ENCODE results near the gene RND1.
"Not testable (repeated sequence)": the region's sequence is repeated elsewhere in the genome, so short reads cannot be mapped to it uniquely, and the experiment has no call there.

Gene RND1

DNA sequence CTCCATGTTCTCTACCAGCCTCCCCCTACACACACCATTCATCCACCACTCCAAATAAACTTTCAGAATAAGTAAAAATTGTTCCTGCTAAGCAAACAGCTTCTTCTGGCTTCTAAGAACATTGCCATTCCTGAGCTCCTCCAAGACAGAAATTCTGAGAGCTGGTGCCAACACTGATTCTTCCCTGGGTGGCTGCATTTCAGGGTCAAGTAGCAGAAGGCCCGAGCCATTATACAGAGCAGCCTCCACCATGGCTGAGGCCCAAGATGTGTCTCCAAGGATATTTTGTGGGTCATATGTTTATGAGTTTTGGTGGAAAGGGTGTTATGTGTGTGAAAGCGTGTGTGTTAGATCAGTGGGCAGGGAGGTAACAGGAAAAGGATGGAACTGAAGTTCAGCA, 3.5 kb upstream of the RND1 start:
- in situ Hi-C loops (cut with HindIII; ENCODE audit: low sequenced_read_pairs): no loop called here

DNA sequence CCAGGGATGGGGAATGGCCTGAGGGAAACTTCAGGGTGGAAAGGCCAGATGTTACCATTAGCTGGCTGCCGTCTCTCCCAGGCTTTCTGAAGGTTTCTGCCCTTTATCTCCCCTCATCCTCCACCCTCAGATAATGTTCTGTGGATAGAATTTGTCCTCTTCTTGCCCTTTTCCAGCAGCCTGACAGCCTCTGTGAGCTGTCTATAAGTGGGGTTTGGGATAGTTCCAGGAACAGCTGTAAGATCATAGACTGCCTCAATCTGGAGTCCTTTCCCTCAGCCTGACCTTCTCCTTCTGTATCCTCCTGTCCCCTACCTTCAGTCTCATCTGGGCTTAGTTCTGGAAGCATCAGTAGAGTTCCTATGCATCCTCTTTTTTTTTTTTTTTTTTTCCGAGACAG, 2.8 kb upstream of the RND1 start:
- in situ Hi-C loops (cut with HindIII; ENCODE audit: low sequenced_read_pairs): no loop called here

DNA sequence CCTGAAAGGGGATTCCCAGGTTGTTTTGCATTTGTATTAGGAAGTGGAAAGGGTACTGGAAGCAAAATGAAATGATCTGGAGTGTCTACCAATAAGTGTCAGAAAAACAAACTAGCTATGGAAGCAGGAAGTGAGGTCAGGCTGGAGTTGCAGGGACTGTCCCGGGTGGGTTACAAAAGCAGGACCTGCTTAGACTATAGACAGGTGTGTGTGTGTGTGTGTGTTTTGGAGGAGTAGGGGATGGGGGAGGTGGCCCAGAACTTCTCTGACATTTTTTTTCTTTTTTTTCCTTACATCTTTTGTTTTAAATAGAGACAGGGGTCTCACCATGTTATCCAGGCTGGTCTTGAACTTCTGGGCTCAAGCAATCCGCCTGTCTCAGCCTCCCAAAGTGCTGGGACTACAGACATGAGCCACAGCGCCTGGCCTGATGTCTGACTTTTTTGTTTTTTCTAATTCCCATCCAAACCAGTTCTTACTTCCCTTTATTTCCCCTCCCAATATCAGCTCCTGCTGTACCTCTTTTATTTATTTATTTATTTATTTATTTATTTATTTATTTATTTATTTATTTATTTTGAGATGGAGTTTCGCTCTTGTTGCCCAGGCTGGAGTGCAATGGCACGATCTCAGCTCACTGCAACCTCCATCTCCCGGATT, 512 bp upstream of the RND1 start:
- in situ Hi-C loops (cut with HindIII; ENCODE audit: low sequenced_read_pairs): no loop called here

DNA sequence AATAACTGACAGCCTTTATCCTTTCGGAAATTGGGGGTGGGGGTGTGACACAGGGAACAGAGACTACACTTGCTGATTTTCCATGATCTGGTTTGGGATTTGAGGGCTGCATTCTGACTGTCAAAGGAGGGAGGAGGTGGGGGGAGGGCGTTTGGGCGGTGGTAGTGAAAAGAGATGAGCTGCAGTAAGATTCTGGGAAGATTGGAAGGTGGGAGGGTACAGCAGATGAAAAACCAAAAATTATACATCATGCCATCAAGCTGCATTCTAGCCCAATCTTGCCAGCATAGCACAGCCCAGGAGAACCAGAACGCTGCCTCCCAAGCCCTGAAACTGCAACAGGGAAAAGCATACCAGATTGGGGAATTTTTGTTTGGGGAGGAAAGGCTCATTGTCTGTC, 2.4 kb downstream of the RND1 start:
- in situ Hi-C loops (cut with HindIII; ENCODE audit: low sequenced_read_pairs): no loop called here

DNA sequence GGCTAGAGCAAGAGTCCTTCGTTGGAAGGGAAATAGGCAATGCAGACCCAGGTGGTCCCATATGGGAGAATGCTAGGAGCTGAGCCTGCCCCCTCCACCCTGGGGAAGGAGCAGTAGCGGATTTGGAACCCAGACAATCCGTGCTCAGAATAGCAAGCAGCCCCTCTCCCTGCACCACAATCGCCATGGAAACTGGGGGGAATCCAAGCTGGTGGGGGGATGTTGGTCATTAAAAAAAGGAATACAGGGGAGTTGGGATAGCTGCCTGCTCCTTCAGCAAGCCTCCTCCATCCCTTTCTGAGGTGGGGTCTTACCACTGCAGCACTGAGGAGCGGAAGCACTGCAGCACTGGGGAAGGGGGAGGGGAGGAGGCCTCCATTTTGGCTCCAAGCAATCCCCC, 2.9 kb downstream of the RND1 start:
- in situ Hi-C loops (cut with HindIII; ENCODE audit: low sequenced_read_pairs): no loop called here

DNA sequence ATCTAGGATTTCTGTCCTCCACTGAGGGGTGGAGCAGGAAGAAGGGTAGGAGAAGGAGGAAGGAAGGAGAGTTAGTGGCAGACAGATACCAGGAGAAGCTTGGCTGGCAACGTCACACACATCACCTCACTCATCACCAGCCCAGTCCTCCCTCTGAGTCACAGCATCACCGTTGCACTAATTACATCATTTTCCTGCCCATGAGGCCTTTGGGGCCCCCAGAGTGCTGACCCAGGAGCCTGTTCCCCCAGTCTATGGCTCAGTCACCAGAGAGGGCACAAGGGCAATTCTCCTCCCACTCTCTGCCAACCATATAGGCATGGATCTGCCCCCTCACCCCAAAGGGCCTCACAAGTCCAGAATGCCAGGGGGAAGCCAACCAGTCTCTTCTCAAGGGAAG, 4.6 kb downstream of the RND1 start:
- in situ Hi-C loops (cut with HindIII; ENCODE audit: low sequenced_read_pairs): no loop called here

DNA sequence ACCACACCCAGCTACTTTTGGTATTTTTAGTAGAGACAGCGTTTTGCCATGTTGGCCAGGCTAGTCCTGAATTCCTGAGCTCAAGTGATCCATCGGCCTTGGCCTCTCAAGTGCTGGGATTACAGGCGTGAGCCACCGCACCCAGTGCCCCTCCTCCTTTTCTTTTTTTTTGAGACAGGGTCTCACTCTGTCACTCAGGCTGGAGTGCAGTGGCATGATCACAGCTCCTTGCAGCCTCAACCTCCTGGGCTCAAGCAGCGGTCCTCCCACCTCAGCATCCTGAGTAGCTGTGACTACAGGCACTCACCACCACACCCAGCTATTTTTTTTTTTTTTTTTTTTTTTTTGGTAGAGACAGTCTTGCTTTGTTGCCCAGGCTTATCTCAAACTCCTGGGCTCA, 5.4 kb downstream of the RND1 start:
- in situ Hi-C loops (cut with HindIII; ENCODE audit: low sequenced_read_pairs): not testable (repeated sequence)

DNA sequence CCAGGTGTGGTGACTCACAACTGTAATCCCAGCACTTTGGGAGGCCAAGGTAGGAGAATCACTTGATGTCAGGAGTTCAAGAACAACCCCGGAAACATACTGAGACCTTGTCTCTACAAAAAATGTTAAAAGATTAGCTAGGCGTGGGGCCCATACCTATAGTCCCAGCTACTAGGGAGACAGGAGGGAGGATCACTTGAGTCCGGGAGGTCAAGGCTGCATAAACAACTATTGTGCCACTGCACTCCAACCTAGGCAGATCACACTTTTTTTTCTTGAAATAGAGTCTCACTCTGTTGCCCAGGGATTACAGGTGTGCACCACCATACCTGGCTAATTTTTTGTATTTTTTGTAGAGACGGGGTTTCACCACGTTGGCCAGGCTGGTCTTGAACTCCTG, 6.1 kb downstream of the RND1 start:
- in situ Hi-C loops (cut with HindIII; ENCODE audit: low sequenced_read_pairs): no loop called here

DNA sequence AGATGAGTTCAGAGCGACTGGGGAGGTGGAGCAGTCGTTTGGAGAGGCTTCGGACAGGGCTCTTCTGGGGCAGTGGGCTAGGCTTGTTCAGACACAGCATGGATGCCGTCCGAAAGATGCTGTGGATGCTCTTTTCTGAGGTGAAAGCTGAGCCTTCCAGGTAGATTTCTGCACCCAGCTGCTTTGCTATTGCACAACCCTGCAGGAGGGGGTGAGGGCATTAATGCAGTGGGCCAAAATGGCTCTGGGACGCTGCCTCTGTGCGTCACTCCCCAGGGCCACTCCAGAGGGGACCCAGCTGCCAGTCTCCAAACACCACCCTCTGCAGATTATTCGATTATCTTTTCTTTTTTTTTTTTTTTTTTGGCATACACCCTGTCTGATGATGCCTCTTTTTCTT, 7.6 kb downstream of the RND1 start:
- in situ Hi-C loops (cut with HindIII; ENCODE audit: low sequenced_read_pairs): no loop called here

DNA sequence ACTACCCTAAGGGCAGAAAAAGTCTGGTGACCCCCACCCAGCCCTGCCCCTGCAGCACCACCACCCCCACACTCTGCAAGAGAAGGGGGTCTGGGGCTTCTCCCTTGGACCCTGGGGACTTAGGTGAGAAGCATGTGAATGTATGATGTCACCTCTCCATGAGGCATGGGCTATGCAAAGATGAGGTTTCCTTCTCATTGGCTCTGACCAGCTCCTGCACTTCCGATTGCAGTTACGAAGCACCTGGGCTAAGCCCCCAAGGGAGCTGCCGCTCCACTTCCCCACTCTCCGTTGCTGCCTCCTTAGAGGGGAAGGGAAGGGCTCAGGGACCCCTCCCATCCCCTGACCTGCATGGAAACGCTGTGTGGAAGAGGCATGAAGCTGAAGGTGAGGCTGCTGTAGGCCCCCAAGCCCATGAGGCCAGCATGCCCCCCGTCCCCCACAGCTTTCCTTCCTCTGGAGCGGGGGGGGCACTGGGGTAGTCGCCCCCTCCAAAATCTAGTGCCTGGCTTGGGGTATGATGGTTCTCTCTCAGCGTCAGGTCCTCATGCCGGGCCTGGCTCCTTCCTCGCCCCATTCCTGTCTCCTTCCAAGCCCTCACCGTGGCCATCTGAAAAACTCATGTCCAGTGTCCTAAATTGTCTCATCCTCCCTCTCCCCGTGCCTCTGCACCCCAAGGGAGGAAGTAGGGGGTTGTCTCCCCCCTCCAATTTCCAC, 8.2 kb downstream of the RND1 start:
- in situ Hi-C loops (cut with HindIII; ENCODE audit: low sequenced_read_pairs): no loop called here

DNA sequence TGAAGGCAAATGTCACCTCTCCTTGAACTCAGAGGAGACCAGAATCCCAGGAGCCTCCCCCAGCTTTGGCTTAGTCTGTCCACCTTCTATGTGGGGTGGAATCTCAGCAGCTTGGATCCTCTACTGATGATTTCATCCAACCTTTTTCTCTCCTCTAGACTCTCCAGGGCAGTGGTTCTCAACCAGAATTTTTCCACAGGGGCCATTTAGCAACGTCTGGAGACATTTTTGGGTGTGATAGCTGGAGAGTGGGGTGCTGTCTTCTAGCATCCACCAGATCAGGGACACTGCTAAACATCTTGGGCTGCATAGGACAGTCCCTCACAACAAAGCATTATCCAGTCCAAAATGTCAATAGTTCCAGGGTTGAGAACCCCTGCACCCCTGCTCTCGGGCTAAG, 9.3 kb downstream of the RND1 start:
- in situ Hi-C loops (cut with HindIII; ENCODE audit: low sequenced_read_pairs): no loop called here

DNA sequence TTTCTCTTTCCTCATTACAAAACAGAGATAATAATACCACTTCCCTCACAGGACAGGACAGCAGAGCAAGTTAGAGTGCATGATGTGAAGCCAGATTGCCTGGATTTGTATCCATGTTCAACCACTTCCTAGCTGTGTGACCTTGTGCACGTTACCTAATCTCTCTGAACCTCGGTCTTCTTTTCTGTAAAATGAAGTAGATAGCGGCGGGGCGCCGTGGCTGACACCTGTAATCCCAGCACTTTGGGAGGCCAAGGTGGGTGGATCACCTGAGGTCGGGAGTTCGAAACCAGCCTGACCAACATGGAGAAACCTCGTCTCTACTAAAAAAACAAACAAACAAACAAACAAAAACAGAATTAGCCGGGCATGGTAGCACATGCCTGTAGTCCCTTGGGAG, 10.7 kb downstream of the RND1 start:
- in situ Hi-C loops (cut with HindIII; ENCODE audit: low sequenced_read_pairs): not testable (repeated sequence)

DNA sequence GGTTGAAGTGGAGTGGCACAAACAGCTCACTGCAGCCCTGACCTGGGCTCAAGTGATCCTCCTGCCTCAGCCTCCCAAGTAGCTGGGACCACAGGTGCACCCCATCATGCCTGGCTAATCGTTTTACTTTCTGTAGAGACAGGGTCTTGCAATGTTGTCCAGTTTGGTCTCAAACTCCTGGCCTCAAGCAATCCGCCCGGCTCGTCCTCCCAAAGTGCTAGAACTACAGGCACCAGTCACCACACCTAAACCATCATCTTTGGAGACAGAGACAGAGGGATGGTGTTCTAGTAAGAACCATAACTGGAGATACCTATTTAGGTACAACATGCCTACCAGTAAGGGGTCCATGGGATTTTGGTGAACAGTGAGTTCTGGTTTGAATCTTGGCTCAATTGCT, 11.2 kb downstream of the RND1 start:
- in situ Hi-C loops (cut with HindIII; ENCODE audit: low sequenced_read_pairs): no loop called here

DNA sequence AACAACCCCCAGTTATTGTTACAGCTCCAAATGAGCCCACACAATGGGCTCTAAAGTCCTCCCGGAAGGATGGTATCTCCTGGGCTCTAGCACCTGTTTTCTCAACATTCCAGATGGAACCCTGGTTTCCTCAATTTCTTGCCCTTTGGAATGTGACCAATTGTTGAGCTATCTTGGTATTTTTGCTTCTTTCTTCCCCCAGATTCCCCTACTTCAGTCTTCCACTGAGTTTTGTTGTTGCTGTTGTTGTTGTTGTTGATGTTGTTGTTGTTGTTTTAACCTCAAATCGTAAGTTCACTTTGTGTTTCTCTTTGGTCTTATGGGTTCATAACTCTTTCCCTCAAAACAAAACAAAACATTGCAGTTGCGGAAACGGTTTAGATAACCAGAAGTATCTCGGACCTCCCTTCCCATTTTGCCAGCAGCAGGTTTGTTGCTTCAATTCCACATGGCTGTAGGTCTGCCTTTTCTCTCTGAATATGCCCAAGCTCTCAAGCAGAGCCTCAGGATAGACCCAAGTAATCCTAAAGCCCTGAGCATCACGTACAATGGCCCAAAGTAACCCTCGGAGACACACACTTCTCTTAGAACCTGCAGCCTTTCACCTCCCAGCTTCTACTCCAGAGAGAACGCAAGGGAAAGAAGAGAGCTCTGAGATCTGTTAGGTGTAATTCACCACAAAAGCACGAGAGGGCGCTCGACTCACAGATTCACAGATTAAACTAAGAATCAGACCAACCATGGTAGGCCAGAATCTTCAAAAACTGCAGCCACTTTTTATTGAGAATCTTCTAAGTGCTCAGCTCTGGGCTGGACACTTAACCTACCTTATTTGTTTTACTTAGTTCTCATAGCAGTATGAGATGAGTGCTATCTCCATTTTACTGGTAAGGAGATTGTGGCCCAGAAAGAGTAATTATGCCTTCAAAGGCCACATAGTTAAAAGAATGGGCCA, 12.7 kb downstream of the RND1 start:
- in situ Hi-C loops (cut with HindIII; ENCODE audit: low sequenced_read_pairs): no loop called here

DNA sequence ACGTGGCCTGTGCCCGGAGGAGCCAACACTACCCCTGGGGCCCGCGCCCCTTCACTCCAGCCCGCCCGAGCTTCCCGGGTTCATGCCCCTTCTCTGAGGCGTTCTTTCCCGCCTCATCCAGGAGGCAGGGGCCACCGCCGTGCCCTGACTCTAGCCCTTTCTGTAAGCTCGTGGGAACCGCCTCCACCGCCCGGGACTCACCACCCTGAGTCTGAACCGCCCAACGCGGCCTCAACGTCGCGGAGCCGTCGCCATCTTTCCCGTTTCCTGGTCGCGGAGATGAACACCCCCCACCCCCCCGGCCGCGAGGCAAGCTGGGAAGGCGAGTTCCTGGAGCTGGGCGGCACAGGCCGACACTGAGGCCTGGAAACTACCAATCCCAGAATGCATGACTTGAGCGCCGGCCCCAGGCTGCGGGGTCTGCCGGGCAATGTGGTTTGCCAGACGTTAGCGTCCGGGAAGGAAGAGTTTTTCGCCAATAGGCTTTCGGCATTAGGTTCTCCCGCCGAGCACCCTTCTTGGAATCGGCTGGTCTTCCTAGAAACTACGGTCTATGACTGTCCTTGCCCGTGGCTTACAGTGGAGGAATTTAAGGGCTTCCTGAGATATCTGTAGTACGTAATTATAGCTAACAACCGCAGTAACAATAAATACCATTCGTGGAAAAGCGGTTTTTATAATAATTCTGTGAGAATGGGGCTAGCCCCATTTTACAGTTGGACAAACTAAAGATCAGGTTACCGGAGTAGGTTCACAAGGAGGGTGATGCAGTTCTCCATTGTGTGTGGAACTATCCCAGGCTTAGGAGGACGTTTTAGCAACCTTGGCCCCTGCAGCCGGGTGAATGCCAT, 13.6 kb downstream of the RND1 start, which contains the start of gene DDX23:
TSS of gene DDX23 (minus strand) at position 281 of the 851 bp plus-strand sequence. CDS start 6,381 bp downstream, outside the sequence.
- in situ Hi-C loops (cut with HindIII; ENCODE audit: low sequenced_read_pairs): no loop called here

DNA sequence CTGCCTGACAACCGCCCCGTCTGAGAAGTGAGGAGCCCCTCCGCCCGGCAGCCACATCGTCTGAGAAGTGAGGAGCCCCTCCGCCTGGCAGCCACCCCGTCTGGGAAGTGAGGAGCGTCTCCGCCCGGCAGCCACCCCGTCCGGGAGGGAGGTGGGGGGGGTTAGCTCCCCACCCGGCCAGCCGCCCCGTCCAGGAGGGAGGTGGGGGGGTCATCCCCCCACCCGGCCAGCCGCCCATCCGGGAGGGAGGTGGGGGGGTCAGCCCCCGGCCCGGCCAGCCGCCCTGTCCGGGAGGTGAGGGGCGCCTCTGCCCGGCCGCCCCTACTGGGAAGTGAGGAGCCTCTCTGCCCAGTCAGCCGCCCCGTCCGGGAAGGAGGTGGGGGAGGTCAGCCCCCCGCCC, 23.6 kb downstream of the RND1 start:
- in situ Hi-C loops (cut with HindIII; ENCODE audit: low sequenced_read_pairs): loop anchor here (10.0 kb wide), 1 partner anchor 143 kb away; no protein-coding TSS in a partner anchor

DNA sequence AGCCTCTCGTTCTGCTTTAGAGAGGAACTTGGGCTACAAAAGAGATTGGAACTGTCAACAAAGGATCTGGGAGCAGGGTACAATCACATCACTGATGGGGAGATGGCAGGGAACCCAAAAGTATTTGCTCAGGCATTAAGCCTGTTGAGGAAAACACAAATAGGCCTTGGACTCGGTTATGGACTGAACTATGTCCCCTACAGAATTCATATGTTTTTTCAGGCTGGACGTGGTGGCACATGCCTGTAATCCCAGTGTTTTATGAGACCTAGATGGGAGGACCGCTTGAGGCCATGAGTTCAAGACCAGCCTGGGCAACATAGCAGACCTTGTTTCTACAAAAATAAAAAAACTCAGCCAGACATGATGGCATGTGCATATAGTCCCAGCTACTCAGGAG, 27.6 kb downstream of the RND1 start:
- in situ Hi-C loops (cut with HindIII; ENCODE audit: low sequenced_read_pairs): no loop called here

DNA sequence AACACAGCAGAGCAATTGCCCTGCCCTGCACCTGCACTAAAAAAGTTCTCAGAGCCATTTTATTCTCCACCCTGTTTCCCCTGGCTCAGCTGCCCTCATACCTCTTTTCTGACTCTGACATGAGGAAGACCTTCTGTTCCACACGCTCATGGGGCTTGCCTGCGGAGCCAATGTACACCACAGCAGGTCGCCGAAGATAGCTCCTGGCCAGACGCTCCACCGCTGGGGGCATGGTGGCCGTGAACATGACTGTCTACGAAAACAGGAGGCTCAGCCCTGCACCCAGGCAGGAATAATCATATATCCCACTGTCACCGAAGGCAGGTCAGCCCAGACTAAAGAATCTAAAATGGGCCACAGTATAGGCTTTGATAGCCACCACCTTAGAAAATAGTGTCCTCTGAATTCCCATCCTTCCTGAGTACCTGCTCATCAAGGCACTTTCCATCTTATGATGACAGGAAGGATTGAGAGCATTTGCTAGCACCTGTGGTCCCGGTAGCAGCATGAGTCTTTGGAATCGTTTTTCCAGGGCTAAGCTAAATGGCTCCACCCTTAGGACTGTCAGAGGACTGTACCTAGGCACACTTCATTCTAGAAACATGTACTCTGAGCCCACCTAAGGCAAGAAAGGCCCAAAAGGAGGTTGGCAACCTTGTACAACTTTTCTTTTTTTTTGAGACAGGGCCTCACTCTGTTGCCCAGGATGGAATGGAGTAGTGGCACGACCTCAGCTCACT, 33.2 kb downstream of the RND1 start:
- in situ Hi-C loops (cut with HindIII; ENCODE audit: low sequenced_read_pairs): no loop called here

DNA sequence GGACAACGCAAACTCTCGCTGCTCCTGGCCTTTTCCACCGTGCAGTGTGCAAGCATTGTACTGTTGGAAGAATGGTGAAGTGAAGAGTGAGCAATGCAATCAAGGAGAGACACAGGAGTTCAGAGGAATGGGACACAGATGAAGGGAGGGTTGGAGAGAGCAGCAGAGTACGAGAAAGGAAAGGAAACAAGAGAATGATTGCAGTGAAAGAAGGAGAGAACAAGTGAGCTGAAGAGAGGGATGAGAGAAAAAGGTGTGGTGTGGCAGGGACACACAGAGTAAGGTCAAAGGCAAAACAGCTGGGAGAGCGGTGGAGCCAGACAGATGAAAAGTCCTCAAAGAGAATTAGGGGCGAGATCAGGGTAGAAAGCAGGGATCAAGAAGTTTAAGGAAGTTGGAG, 34.4 kb downstream of the RND1 start:
- in situ Hi-C loops (cut with HindIII; ENCODE audit: low sequenced_read_pairs): no loop called here

Measured in DLD1 (cell line).